GM23248 (cell line): Measurements from ENCODE around the gene TTLL1. TPM values are rescaled to one million over a fixed set of nuclear protein-coding genes. Genes with fewer than 3 reads are reported as not detected.

Experiments used
- DNase-seq: peaks from one replicate; pipeline ENCODE4 v3.0.0-alpha.2; 2015
- H2AFZ ChIP-seq: fragments of 200-600 bp; sonication (generic); 2 replicates; pipeline ENCODE4 v1.6.1; 2016; ENCODE audit warnings: antibody characterized with exemption
- H3F3A ChIP-seq: fragments of 200-600 bp; sonication (generic); 2 replicates; pipeline ENCODE4 v1.6.1; 2016; ENCODE audit warnings: mild to moderate bottlenecking, antibody characterized with exemption, mixed run types; ENCODE audit not compliant: insufficient read depth
- H3K27ac ChIP-seq: fragments of 200-600 bp; sonication (generic); 2 replicates; pipeline ENCODE4 v1.5.1; 2016; ENCODE audit warnings: mild to moderate bottlenecking
- H3K27me3 ChIP-seq: fragments of 200-600 bp; sonication (generic); replicated peaks from 2 replicates; pipeline ENCODE4 v1.6.1; 2016; ENCODE audit warnings: mild to moderate bottlenecking; ENCODE audit not compliant: insufficient read depth
- H3K36me3 ChIP-seq: fragments of 200-600 bp; sonication (generic); 2 replicates; pipeline ENCODE4 v1.6.1; 2016; ENCODE audit warnings: low read depth, mild to moderate bottlenecking
- H3K4me1 ChIP-seq: fragments of 200-600 bp; sonication (generic); 2 replicates; pipeline ENCODE4 v1.6.1; 2016; ENCODE audit warnings: mild to moderate bottlenecking; ENCODE audit not compliant: insufficient read depth
- H3K4me2 ChIP-seq: fragments of 200-600 bp; sonication (generic); one replicate; pipeline ENCODE4 v1.6.1; 2016; ENCODE audit warnings: mild to moderate bottlenecking; ENCODE audit not compliant: unreplicated experiment
- H3K4me3 ChIP-seq: fragments of 200-600 bp; sonication (generic); 2 replicates; pipeline ENCODE4 v1.5.1; 2016; ENCODE audit warnings: mild to moderate bottlenecking
- H3K79me2 ChIP-seq: fragments of 200-600 bp; sonication (generic); 2 replicates; pipeline ENCODE4 v1.6.1; 2016; ENCODE audit warnings: mild to moderate bottlenecking; ENCODE audit not compliant: insufficient read depth
- H3K9ac ChIP-seq: fragments of 200-600 bp; sonication (generic); 2 replicates; pipeline ENCODE4 v1.6.1; 2016; ENCODE audit warnings: mild to moderate bottlenecking
- H3K9me2 ChIP-seq: fragments of 200-600 bp; sonication (generic); 2 replicates; pipeline ENCODE4 v1.6.1; 2016; ENCODE audit warnings: mixed run types, mild to moderate bottlenecking, moderate library complexity; ENCODE audit not compliant: insufficient read depth
- H3K9me3 ChIP-seq: fragments of 200-600 bp; sonication (generic); one replicate; pipeline ENCODE4 v1.6.1; 2017; ENCODE audit warnings: low read depth
- H4K20me1 ChIP-seq: fragments of 200-600 bp; sonication (generic); 2 replicates; pipeline ENCODE4 v1.6.0; 2016; ENCODE audit not compliant: insufficient read depth
- EZH2 ChIP-seq: fragments of 200-600 bp; sonication (generic); IDR thresholded peaks from 2 replicates; pipeline ENCODE4 v1.6.1; 2018; ENCODE audit warnings: antibody characterized with exemption, mild to moderate bottlenecking; ENCODE audit not compliant: insufficient read depth, poor library complexity, severe bottlenecking
- EZH2phosphoT487 ChIP-seq: fragments of 200-600 bp; sonication (generic); IDR thresholded peaks from 2 replicates; pipeline ENCODE4 v1.6.1; 2018; ENCODE audit warnings: antibody characterized with exemption, moderate library complexity, mild to moderate bottlenecking, low read depth; ENCODE audit not compliant: insufficient read depth
- WGBS, 2 experiments: methylation state at CpG; one replicate each; pipeline ENCODE4 v1.1.6; 2015 to 2017; ENCODE audit warnings: low lambda C conversion rate in 2 of 2, low coverage in 1 of 2; ENCODE audit errors: missing lambda C conversion rate in 2 of 2; 5-methylcytosine and 5-hydroxymethylcytosine counted together
- in situ Hi-C: fragments of 300-500 bp; cut with MboI; formaldehyde crosslinking; loops from 2 replicates; pipeline ENCODE4 v1.15.0; 2020
- polyA plus RNA-seq: library from polyadenylated mRNA; unstranded; fragments of >200 nt; fragmentation: Nextera tagmentation; extraction: Ambion mirVana; gene quantifications from 2 replicates; pipeline ENCODE4 v1.2.1, GENCODE V29; 2016
- total RNA-seq: library from RNA; depleted of rRNA; stranded (reverse); fragments of >200 nt; shearing (Covaris generic); gene quantifications from 2 replicates; pipeline ENCODE4 v1.2.3, GENCODE V29; 2014

The TTLL1 gene
- total and polyA plus RNA-seq, 2 experiments from 2014 or later = 16.0 to 18.5 TPM

GRCh38 chr22:43134553-43134952 is 45.4 kb upstream of the TTLL1 start:
- Histone ChIP-seq H3K4me3 (no peak overlapping the region), H2AFZ (no peak overlapping the region), H3K9me3 (no peaks in the 10 kb centered on the region), H3F3A (no peaks in the 10 kb centered on the region), H3K9ac (no peak overlapping the region), H4K20me1 (no peaks in the 10 kb centered on the region), H3K36me3 (no peaks in the 10 kb centered on the region; the same call in 1 of the 2 replicates), H3K79me2 (no peaks in the 10 kb centered on the region), H3K27me3 (no peaks in the 10 kb centered on the region), H3K27ac (no peak overlapping the region), H3K4me2 (no peak overlapping the region), H3K4me1 (no peaks in the 10 kb centered on the region), H3K9me2 (no peaks in the 10 kb centered on the region)
- DNase-seq = no peak
- TF ChIP-seq EZH2 (no peak), EZH2phosphoT487 (no peak)
- in situ Hi-C loops = no loop called here
- WGBS, 2 experiments = 95 to 100% methylated on average over 4 of the region's 4 CpGs

- WGBS, 2 experiments = 78 to 79% methylated on average over 9 of the region's 9 CpGs
- in situ Hi-C loops = no loop called here
- Histone ChIP-seq H3K36me3 (no peaks in the 10 kb centered on the region), H3K4me3 (no peak overlapping the region), H3K4me2 (no peak overlapping the region), H3K9ac (no peak overlapping the region), H3K9me2 (no peaks in the 10 kb centered on the region), H3F3A (no peaks in the 10 kb centered on the region), H2AFZ (no peak overlapping the region), H4K20me1 (no peaks in the 10 kb centered on the region), H3K9me3 (no peaks in the 10 kb centered on the region), H3K4me1 (no peaks in the 10 kb centered on the region), H3K27ac (no peak overlapping the region), H3K79me2 (no peaks in the 10 kb centered on the region), H3K27me3 (no peaks in the 10 kb centered on the region)
- DNase-seq = no peak
- no peak for TF ChIP-seq EZH2phosphoT487
- TF ChIP-seq EZH2 = no peak
Measured at GRCh38 chr22:43133401-43133800, 44.2 kb upstream of the TTLL1 start.

GRCh38 chr22:43131773-43132501 is 42.7 kb upstream of the TTLL1 start:
- H3K27me3 ChIP-seq = no peaks in the 10 kb centered on the region
- H3K27ac ChIP-seq = no peak overlapping the region
- H3K4me1 ChIP-seq = peaks cover 6% of the 10 kb centered on the region; the same call in 1 of the 2 replicates
- H3F3A ChIP-seq = no peaks in the 10 kb centered on the region
- H3K36me3 ChIP-seq = no peaks in the 10 kb centered on the region
- no peaks in the 10 kb centered on the region for H3K79me2 ChIP-seq
- H3K9me3 ChIP-seq = no peaks in the 10 kb centered on the region
- TF ChIP-seq EZH2phosphoT487 (no peak), EZH2 (no peak)
- in situ Hi-C loops = no loop called here
- H3K4me3 ChIP-seq = no peak overlapping the region
- no peak overlapping the region for H3K9ac ChIP-seq
- H3K4me2 ChIP-seq = no peak overlapping the region
- H2AFZ ChIP-seq = no peak overlapping the region
- no peak for DNase-seq
- H3K9me2 ChIP-seq = no peaks in the 10 kb centered on the region
- H4K20me1 ChIP-seq = no peaks in the 10 kb centered on the region
- WGBS, 2 experiments = 94 to 96% methylated on average over 17 of the region's 17 CpGs

- Histone ChIP-seq H3F3A (no peaks in the 10 kb centered on the region), H3K36me3 (no peaks in the 10 kb centered on the region), H3K9ac (no peak overlapping the region), H3K9me2 (no peaks in the 10 kb centered on the region), H3K79me2 (no peaks in the 10 kb centered on the region), H3K4me3 (no peak overlapping the region), H2AFZ (no peak overlapping the region), H3K4me1 (peaks cover 13% of the 10 kb centered on the region), H3K27me3 (no peaks in the 10 kb centered on the region), H4K20me1 (no peaks in the 10 kb centered on the region), H3K4me2 (no peak overlapping the region), H3K27ac (no peak overlapping the region), H3K9me3 (no peaks in the 10 kb centered on the region)
- no peak for TF ChIP-seq EZH2phosphoT487
- no peak for TF ChIP-seq EZH2
- in situ Hi-C loops = no loop called here
- WGBS, 2 experiments = 58 to 64% methylated on average over 15 to 16 of the region's 16 CpGs
- no peak for DNase-seq
Measured at GRCh38 chr22:43129426-43130425, 40.5 kb upstream of the TTLL1 start.
